ENCODE data around the gene SPRYD7.

SPRYD7 gene

DNA sequence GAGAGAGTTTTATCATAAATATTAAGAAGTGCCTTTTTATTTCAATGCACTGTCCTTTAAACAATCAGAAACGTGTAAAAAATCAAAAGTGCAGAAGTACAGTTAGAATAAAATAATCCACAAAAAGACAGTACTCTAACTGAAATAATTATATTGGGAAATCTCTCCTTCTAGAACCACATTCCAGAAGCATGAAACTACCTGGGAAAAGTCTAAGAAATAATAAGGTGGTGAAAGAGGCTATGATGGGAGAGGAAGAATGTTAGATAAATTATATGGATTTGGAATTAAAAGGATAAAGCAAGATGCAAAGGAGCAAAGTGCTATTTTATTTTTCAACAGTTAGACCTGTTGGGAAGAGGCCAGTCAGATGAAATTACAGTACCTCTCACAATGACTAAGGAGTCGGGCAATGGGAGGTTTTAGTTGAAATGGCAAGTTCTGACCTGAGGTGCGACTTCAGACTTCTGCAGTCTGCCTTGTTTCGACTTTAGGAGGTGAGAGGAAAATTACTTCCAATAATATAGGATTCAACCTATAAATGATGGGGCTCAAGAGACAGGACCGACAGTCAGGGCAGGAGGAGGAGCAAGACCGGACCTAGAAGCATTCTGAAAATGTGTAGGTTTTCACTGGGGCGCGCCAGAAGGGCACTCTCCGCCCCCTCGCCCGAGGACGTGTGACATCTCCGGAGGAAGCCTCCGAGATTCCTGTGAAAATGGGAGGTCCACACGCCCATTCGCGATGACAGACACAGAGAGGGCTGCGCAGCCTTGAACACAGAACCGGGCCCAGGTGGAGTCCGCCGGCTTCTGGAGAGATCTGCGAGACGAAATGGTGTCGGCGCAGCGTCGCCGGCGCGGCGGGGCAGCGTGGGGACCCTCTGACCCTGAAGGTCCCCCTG is 717 bp downstream of the SPRYD7 start:
- TF ChIP-seq, protein P1, sequence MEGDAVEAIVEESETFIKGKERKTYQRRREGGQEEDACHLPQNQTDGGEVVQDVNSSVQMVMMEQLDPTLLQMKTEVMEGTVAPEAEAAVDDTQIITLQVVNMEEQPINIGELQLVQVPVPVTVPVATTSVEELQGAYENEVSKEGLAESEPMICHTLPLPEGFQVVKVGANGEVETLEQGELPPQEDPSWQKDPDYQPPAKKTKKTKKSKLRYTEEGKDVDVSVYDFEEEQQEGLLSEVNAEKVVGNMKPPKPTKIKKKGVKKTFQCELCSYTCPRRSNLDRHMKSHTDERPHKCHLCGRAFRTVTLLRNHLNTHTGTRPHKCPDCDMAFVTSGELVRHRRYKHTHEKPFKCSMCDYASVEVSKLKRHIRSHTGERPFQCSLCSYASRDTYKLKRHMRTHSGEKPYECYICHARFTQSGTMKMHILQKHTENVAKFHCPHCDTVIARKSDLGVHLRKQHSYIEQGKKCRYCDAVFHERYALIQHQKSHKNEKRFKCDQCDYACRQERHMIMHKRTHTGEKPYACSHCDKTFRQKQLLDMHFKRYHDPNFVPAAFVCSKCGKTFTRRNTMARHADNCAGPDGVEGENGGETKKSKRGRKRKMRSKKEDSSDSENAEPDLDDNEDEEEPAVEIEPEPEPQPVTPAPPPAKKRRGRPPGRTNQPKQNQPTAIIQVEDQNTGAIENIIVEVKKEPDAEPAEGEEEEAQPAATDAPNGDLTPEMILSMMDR (IDR thresholded peaks at IDR 0.05; ENCODE audit: borderline replicate concordance, control extremely low read depth, extremely low read depth, insufficient read depth, missing control alignments) = no peak
- in situ Hi-C loops (cut with MboI; ENCODE audit: low sequenced_read_pairs, unreplicated experiment) = no loop called here
- peak; percentile 41 for DNase-seq (ENCODE audit: low spot score)

DNA sequence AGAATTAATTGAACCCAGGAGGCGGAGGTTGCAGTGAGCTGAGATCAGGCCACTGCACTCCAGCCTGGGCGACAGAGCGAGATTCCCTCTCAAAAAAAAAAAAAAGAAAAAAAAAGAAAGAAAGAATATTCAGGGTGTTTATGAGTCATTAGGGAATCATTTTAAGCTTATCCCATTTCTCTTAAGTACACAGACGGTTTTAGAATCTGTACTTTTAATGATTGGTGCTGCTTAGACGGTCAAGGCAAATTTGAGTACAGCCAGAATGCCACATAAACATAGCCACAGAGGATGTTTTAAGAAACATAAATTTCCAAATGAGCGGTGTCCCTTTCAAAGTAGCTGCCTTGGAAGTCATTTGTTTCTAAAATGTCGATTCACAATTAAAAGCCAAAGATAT is 2.6 kb downstream of the SPRYD7 start:
- TF ChIP-seq, protein P1 (IDR thresholded peaks at IDR 0.05; ENCODE audit: borderline replicate concordance, control extremely low read depth, extremely low read depth, insufficient read depth, missing control alignments) = no peak
- in situ Hi-C loops (cut with MboI; ENCODE audit: low sequenced_read_pairs, unreplicated experiment) = no loop called here
- no peak for DNase-seq (ENCODE audit: low spot score)

DNA sequence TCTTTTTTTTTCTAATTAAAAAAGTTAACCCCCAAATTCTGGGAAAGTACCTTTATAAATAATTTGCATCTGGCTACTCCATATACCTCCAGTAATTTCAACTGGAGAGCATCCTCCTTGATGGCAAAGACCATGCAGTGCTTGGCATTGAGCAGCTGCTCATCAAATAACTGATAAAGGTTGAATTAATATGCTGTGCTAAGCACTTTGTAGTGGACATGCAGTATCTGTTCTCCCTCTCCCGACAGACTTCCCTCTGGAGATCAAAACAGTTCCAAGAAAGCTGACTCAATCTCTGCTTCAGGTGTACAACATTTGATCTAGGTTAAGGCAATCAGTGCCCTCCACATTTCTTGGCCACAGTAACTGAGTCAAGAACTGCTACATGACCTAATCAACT is 3.3 kb downstream of the SPRYD7 start:
- in situ Hi-C loops (cut with MboI; ENCODE audit: low sequenced_read_pairs, unreplicated experiment) = no loop called here
- DNase-seq (ENCODE audit: low spot score) = no peak
- TF ChIP-seq, protein P1 (IDR thresholded peaks at IDR 0.05; ENCODE audit: borderline replicate concordance, control extremely low read depth, extremely low read depth, insufficient read depth, missing control alignments) = no peak

GRCh38 chr13:49932066-49932465 is 4.1 kb downstream of the SPRYD7 start:
- in situ Hi-C loops (cut with MboI; ENCODE audit: low sequenced_read_pairs, unreplicated experiment) = no loop called here
- TF ChIP-seq, protein P1 (IDR thresholded peaks at IDR 0.05; ENCODE audit: borderline replicate concordance, control extremely low read depth, extremely low read depth, insufficient read depth, missing control alignments) = no peak
- DNase-seq (ENCODE audit: low spot score) = no peak

DNA sequence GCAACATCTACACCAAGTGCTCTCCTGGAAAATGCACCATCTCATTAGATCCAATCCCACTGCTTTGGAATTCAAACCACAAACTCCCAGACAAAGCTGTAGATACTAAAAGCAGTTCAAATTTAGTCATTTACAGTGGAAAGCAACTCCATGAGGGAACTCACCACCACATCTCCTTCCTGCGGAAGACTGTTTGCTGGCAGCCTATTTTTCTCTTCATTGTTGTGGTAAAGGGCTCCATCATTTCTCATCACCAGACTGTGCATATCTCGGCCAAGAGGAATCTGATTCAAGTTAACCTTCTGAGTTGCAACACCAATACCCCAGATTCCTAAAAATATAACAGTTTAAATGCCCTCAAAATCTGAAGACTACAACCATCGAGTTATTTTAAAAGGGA is 8.4 kb downstream of the SPRYD7 start:
- no peak for DNase-seq (ENCODE audit: low spot score)
- in situ Hi-C loops (cut with MboI; ENCODE audit: low sequenced_read_pairs, unreplicated experiment) = no loop called here

DNA sequence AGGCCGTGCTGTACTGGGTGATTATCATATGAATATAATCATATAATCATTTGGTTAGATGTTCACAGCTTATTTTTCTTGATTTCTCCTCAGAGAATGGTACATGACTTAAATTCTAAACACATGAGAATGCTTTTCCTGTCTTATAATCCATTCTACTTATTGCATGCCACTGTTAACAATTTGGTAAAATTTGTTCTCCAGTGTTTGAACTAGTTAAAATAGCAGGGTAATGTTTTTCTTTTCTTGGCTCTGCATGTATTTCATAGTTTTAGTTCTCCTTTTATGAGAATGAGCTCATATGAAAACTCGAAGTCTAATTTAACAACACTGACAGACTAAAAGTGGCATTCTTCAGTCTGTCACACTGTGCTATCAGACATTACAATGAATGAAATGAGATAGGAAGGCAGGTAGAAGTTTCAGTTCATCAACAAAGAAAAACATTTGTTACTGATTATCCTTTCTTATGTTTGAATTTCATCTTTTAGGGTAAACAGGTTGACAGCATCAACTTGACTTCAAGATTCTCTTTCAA is 10.2 kb downstream of the SPRYD7 start:
- in situ Hi-C loops (cut with MboI; ENCODE audit: low sequenced_read_pairs, unreplicated experiment) = no loop called here
- DNase-seq (ENCODE audit: low spot score) = peak; percentile 66
- TF ChIP-seq, protein P1 (IDR thresholded peaks at IDR 0.05; ENCODE audit: borderline replicate concordance, control extremely low read depth, extremely low read depth, insufficient read depth, missing control alignments) = no peak

More for the DNA sequence above, 8.4 kb downstream of the SPRYD7 start:
- TF ChIP-seq, protein P1 (IDR thresholded peaks at IDR 0.05; ENCODE audit: borderline replicate concordance, control extremely low read depth, extremely low read depth, insufficient read depth, missing control alignments) = no peak

All from GM13976 (cell line).